A549 (cell line): Measurements from ENCODE around the gene PLPPR3. TPM values are rescaled to one million over a fixed set of nuclear protein-coding genes. Genes with fewer than 3 reads are reported as not detected.

ENCODE experiments used
- ATAC-seq, 2 experiments: fragments of 200-7000 bp in 1 of 2; fragments of >200 bp in 1 of 2; cut with Nextera tagmentation in 1 of 2; cut with Tn5 transposase in 1 of 2; 3 replicates each; pipeline versions ENCODE4 v1.8.0 to v1.9.1; 2018 to 2020; ENCODE audit warnings: mild to moderate bottlenecking in 1 of 2, moderate library complexity in 1 of 2
- CTCF ChIA-PET: fragments of 300-600 bp; sonication (Branson Sonifier 250); formaldehyde crosslinking; extraction: SDS; loops from one replicate; lab custom pipeline; 2021; ENCODE audit warnings: antibody characterized with exemption, inconsistent platforms; lab: Yijun Ruan, JAX
- POLR2A ChIA-PET: fragments of 350-600 bp; formaldehyde crosslinking; extraction: SDS; loops from one replicate; lab custom pipeline; 2021; ENCODE audit warnings: antibody characterized with exemption, inconsistent platforms; lab: Yijun Ruan, JAX
- DNase-seq, 2 experiments: peaks; one replicate each; pipeline versions ENCODE4 v3.0.0 to v3.0.0-alpha.2; 2011 to 2016; ENCODE audit warnings: low read depth in 1 of 2, low spot score in 1 of 2
- FAIRE-seq: peaks from 2 replicates; lab custom pipeline; 2011; peaks lifted over from hg19 to GRCh38; lab: Jason Lieb, UNC
- H3K27ac ChIP-seq, 2 experiments: fragments of >200 bp; sonication (Bioruptor Twin); formaldehyde crosslinking; 3 replicates each; pipeline ENCODE4 v1.5.1; 2016 to 2017
- H3K4me1 ChIP-seq: fragments of >200 bp; sonication (Bioruptor Twin); formaldehyde crosslinking; 3 replicates; pipeline ENCODE4 v1.6.1; 2016
- H3K4me2 ChIP-seq: fragments of >200 bp; sonication (Bioruptor Twin); formaldehyde crosslinking; 3 replicates; pipeline ENCODE4 v1.6.1; 2016
- H3K4me3 ChIP-seq: fragments of >200 bp; sonication (Bioruptor Twin); formaldehyde crosslinking; 3 replicates; pipeline ENCODE4 v1.5.1; 2016
- H3K9me3 ChIP-seq: fragments of >200 bp; sonication (Bioruptor Twin); formaldehyde crosslinking; 3 replicates; pipeline ENCODE4 v1.6.1; 2016
- BCL3 ChIP-seq: fragments of >200 bp; sonication (Bioruptor Twin); formaldehyde crosslinking; IDR thresholded peaks from 3 replicates; pipeline ENCODE4 v1.6.1; 2016
- CEBPB ChIP-seq, 2 experiments: fragments of >200 bp in 1 of 2; sonication (Bioruptor Twin) in 1 of 2; formaldehyde crosslinking in 1 of 2; IDR thresholded peaks; 2 replicates each; pipeline ENCODE4 v1.6.1; 2012 to 2016
- CHD4 ChIP-seq: fragments of 200-600 bp; sonication (generic); IDR thresholded peaks from 2 replicates; pipeline ENCODE4 v1.6.1; 2016; ENCODE audit warnings: antibody characterized with exemption, mild to moderate bottlenecking, borderline replicate concordance
- E2F6 ChIP-seq: IDR thresholded peaks from 2 replicates; pipeline ENCODE4 v1.6.1; 2012; ENCODE audit warnings: low read depth, borderline replicate concordance
- EHF ChIP-seq: fragments of 250-450 bp; sonication (Bioruptor Pico); IDR thresholded peaks from 2 replicates; pipeline ENCODE4 v1.5.0; 2020; ENCODE audit warnings: mild to moderate bottlenecking
- EHMT2 ChIP-seq: fragments of 200-600 bp; sonication (generic); IDR thresholded peaks from 2 replicates; pipeline ENCODE4 v1.6.1; 2016; ENCODE audit warnings: antibody characterized with exemption, low read depth, mild to moderate bottlenecking, moderate library complexity
- EP300 ChIP-seq, 2 experiments: fragments of >200 bp; sonication (Bioruptor Twin); formaldehyde crosslinking; IDR thresholded peaks; 2 replicates in 1 of 2; 3 replicates in 1 of 2; pipeline ENCODE4 v1.6.1; 2016 to 2017
- FOSB ChIP-seq: fragments of 250-450 bp; sonication (Bioruptor Pico); IDR thresholded peaks from 2 replicates; pipeline ENCODE4 v1.5.0; 2020; ENCODE audit warnings: mild to moderate bottlenecking, moderate library complexity
- FOSL2 ChIP-seq, 2 experiments: fragments of 450-650 bp in 1 of 2; fragments of >200 bp in 1 of 2; sonication (Bioruptor Twin) in 1 of 2; formaldehyde crosslinking; IDR thresholded peaks; 2 replicates each; pipeline versions ENCODE4 v1.5.0 to v1.6.1; 2016 to 2020; ENCODE audit warnings: mild to moderate bottlenecking in 1 of 2, moderate library complexity in 1 of 2
- GATA3 ChIP-seq: IDR thresholded peaks from 2 replicates; pipeline ENCODE4 v1.6.1; 2012; ENCODE audit warnings: borderline replicate concordance
- HDAC2 ChIP-seq: fragments of 200-600 bp; sonication (generic); IDR thresholded peaks from 2 replicates; pipeline ENCODE4 v1.6.1; 2016
- HOXB13 ChIP-seq: fragments of 250-450 bp; sonication (Bioruptor Pico); IDR thresholded peaks from 2 replicates; pipeline ENCODE4 v1.5.0; 2020; ENCODE audit warnings: low read depth, mild to moderate bottlenecking, moderate library complexity
- KDM5A ChIP-seq: fragments of 200-600 bp; sonication (generic); IDR thresholded peaks from 2 replicates; pipeline ENCODE4 v1.6.1; 2016; ENCODE audit warnings: antibody characterized with exemption, mild to moderate bottlenecking
- MAX ChIP-seq: IDR thresholded peaks from 2 replicates; pipeline ENCODE4 v1.6.1; 2012
- MYC ChIP-seq: IDR thresholded peaks from 2 replicates; pipeline ENCODE4 v1.6.1; 2012; ENCODE audit warnings: mild to moderate bottlenecking, inconsistent platforms, low read length, improper control_type of control experiment, borderline replicate concordance
- NR3C1 ChIP-seq: fragments of >200 bp; sonication (Bioruptor Twin); formaldehyde crosslinking; IDR thresholded peaks from 3 replicates; pipeline ENCODE4 v1.6.1; 2017
- PHF8 ChIP-seq: fragments of 200-600 bp; sonication (generic); IDR thresholded peaks from 2 replicates; pipeline ENCODE4 v1.6.1; 2016; ENCODE audit warnings: low read depth, mild to moderate bottlenecking, antibody characterized with exemption, moderate library complexity, borderline replicate concordance
- REST ChIP-seq: fragments of 200-600 bp; sonication (generic); IDR thresholded peaks from 2 replicates; pipeline ENCODE4 v1.6.1; 2016; ENCODE audit warnings: antibody characterized with exemption, mild to moderate bottlenecking, moderate library complexity
- RNF2 ChIP-seq: fragments of 200-600 bp; sonication (generic); IDR thresholded peaks from 2 replicates; pipeline ENCODE4 v1.6.1; 2016; ENCODE audit warnings: low read depth, mild to moderate bottlenecking, antibody characterized with exemption, moderate library complexity, borderline replicate concordance
- SMC3 ChIP-seq: fragments of >200 bp; sonication (Bioruptor Twin); formaldehyde crosslinking; IDR thresholded peaks from 3 replicates; pipeline ENCODE4 v1.6.1; 2018; ENCODE audit warnings: inconsistent platforms
- SREBF2 ChIP-seq: fragments of 450-650 bp; IDR thresholded peaks from 2 replicates; pipeline ENCODE4 v1.6.1; 2014; ENCODE audit warnings: mild to moderate bottlenecking, moderate library complexity
- TFCP2L1 ChIP-seq: fragments of 250-450 bp; sonication (Bioruptor Pico); IDR thresholded peaks from 2 replicates; pipeline ENCODE4 v1.5.0; 2021; ENCODE audit warnings: mild to moderate bottlenecking
- TP53 ChIP-seq: fragments of 250-450 bp; sonication (Bioruptor Pico); IDR thresholded peaks from 2 replicates; pipeline ENCODE4 v1.5.0; 2021; ENCODE audit warnings: mild to moderate bottlenecking, moderate library complexity
- USF2 ChIP-seq: fragments of 450-650 bp; IDR thresholded peaks from 2 replicates; pipeline ENCODE4 v1.6.1; 2014; ENCODE audit warnings: antibody characterized with exemption
- ZNF302 ChIP-seq: fragments of 250-450 bp; sonication (Bioruptor Pico); IDR thresholded peaks from 2 replicates; pipeline ENCODE4 v1.9.0; 2021; ENCODE audit warnings: inconsistent platforms, mild to moderate bottlenecking, moderate library complexity
- WGBS: methylation state at CpG from one replicate; pipeline ENCODE4 v1.1.6; 2017; ENCODE audit errors: missing lambda C conversion rate; 5-methylcytosine and 5-hydroxymethylcytosine counted together
- polyA plus RNA-seq, 4 experiments: library from polyadenylated mRNA; depleted of rRNA in 3 of 4; stranded (reverse); fragments of >200 nt; fragmentation: RNase III in 1 of 4; extraction: RNeasy Plus Mini Kit Qiagen cat#74134 plus additional on column Dnase treatment in 1 of 4; gene quantifications; 2 replicates in 3 of 4; 3 replicates in 1 of 4; pipeline ENCODE4 v1.2.3, GENCODE V29; 2011 to 2017

PLPPR3 gene
- polyA plus RNA-seq, 2 of the 4 experiments (the other 2 are of a cell fraction), result 2.6 to 3.7 TPM

- Histone ChIP-seq H3K4me3 (no peak overlapping the region), H3K9me3 (no peaks in the 10 kb centered on the region), H3K4me1 (peaks cover 34% of the 10 kb centered on the region), H3K27ac (no peak overlapping the region), H3K4me2 (no peak overlapping the region)
- no peak for TF ChIP-seq CEBPB (IDR thresholded peaks at IDR 0.05)
- TF ChIP-seq EP300 (IDR thresholded peaks at IDR 0.05), result no peak
- TF ChIP-seq REST, result no peak
- TF ChIP-seq HDAC2, result no peak
- TF ChIP-seq SMC3, result no peak
- TF ChIP-seq CHD4, result no peak
- TF ChIP-seq E2F6, result no peak
- TF ChIP-seq NR3C1, result no peak
- TF ChIP-seq HOXB13 (CRISPR knock-in tag), result no peak
- TF ChIP-seq MYC, result no peak
- TF ChIP-seq PHF8, result no peak
- no peak for TF ChIP-seq FOSL2 (IDR thresholded peaks at IDR 0.05)
- TF ChIP-seq FOSL2 (CRISPR knock-in tag; IDR thresholded peaks at IDR 0.05), result no peak
- TF ChIP-seq GATA3, result no peak
- ChIA-PET POLR2A (no interaction called here), CTCF (no interaction called here)
- 98% methylated on average over 7 of the region's 33 CpGs for WGBS
- ATAC-seq (no peak), FAIRE-seq (no peak), DNase-seq (no peak)
Measured at GRCh38 chr19:805166-805551, 16.6 kb downstream of the PLPPR3 start.

GRCh38 chr19:804419-805165 is 17.2 kb downstream of the PLPPR3 start:
- Histone ChIP-seq H3K4me2 (no peak overlapping the region), H3K9me3 (no peaks in the 10 kb centered on the region), H3K27ac (no peak overlapping the region), H3K4me3 (no peak overlapping the region), H3K4me1 (peaks cover 40% of the 10 kb centered on the region)
- 97% methylated on average over 14 of the region's 53 CpGs for WGBS
- no peak for ATAC-seq
- ChIA-PET CTCF (no interaction called here), POLR2A (interaction anchor here (0.5 kb wide), 1 partner anchor 31 kb away, joined by 3 read pairs; no protein-coding TSS in a partner anchor)
- FAIRE-seq, result no peak
- TF ChIP-seq ZNF302, result no peak
- no peak for TF ChIP-seq USF2
- no peak for TF ChIP-seq PHF8
- no peak for TF ChIP-seq EHF (CRISPR knock-in tag)
- TF ChIP-seq RNF2, result no peak
- TF ChIP-seq CEBPB (IDR thresholded peaks at IDR 0.05), result no peak
- no peak for TF ChIP-seq BCL3
- no peak for TF ChIP-seq EP300 (IDR thresholded peaks at IDR 0.05)
- TF ChIP-seq MAX, result no peak
- no peak for TF ChIP-seq KDM5A
- TF ChIP-seq FOSB (CRISPR knock-in tag), result no peak
- no peak for TF ChIP-seq HDAC2
- no peak for TF ChIP-seq FOSL2 (IDR thresholded peaks at IDR 0.05)
- no peak for TF ChIP-seq FOSL2 (CRISPR knock-in tag; IDR thresholded peaks at IDR 0.05)
- no peak for TF ChIP-seq TFCP2L1 (CRISPR knock-in tag)
- no peak for TF ChIP-seq SREBF2
- no peak for TF ChIP-seq EHMT2
- no peak for TF ChIP-seq TP53 (CRISPR knock-in tag)
- DNase-seq, result no peak
